Measurements from ENCODE around the gene KMT2C. TPM values are rescaled to one million over a fixed set of nuclear protein-coding genes. Genes with fewer than 3 reads are reported as not detected.

The KMT2C gene
- total and polyA plus RNA-seq, 2 of the 8 experiments (the other 6 are each of a cell fraction or from before 2014, with no cell fraction given) = 9.1 to 40.8 TPM

GRCh38 chr7:152335900-152336571, 99.8 kb downstream of the KMT2C start:
- Histone ChIP-seq H3K23ac (ENCODE audit: insufficient read length) (no peak overlapping the region), H3K9me3 (ENCODE audit: insufficient read depth in 2 of 2, low read depth in 1 of 2, low read length in 1 of 2) (no peaks in the 10 kb centered on the region), H2BK120ac (replicated peaks; ENCODE audit: low read depth, low read length) (no peak overlapping the region), H3K18ac (ENCODE audit: extremely low read depth, low read length) (no peak overlapping the region), H3K14ac (ENCODE audit: insufficient read length) (no peak overlapping the region), H4K20me1 (replicated peaks in 1 of 2; ENCODE audit: control insufficient read depth in 1 of 2, insufficient read depth in 2 of 2, low read length in 2 of 2) (no peaks in the 10 kb centered on the region), H4K8ac (ENCODE audit: extremely low read depth, insufficient read depth, low read length) (no peak overlapping the region), H3K79me1 (ENCODE audit: low read depth, low read length) (no peaks in the 10 kb centered on the region; the same call in 1 of the 2 replicates), H4K91ac (replicated peaks; ENCODE audit: insufficient read length, low read length) (no peak overlapping the region), H2BK20ac (ENCODE audit: low read length) (no peak overlapping the region), H2BK5ac (ENCODE audit: low read depth, low read length) (no peak overlapping the region), H2AFZ (ENCODE audit: low read length) (no peak overlapping the region), H3K4me1 (replicated peaks in 1 of 4; ENCODE audit: control insufficient read depth in 3 of 4, insufficient read depth in 4 of 4, low read length in 3 of 4) (peaks cover 0 to 3% (median 0%) of the 10 kb centered on the region in 4 experiments; a peak in 2 of 7 replicates), H2BK12ac (ENCODE audit: low read depth, low read length) (no peak overlapping the region), H4K5ac (ENCODE audit: insufficient read length, low read depth, low read length) (no peak overlapping the region), H3K27ac (ENCODE audit: low read depth, low read length) (no peak overlapping the region), H3K4me3 (ENCODE audit: extremely low read depth in 1 of 4, insufficient read depth in 2 of 4, low read depth in 3 of 4, low read length in 4 of 4) (no peak overlapping the region), H2BK15ac (ENCODE audit: low read length) (no peak overlapping the region), H3K56ac (replicated peaks; ENCODE audit: insufficient read length, low read depth, low read length) (no peak overlapping the region), H3K4ac (replicated peaks; ENCODE audit: insufficient read length, low read depth, low read length) (no peak overlapping the region), H3K79me2 (ENCODE audit: control insufficient read depth in 1 of 2, insufficient read depth in 2 of 2, low read length in 2 of 2) (peaks cover 0 to 48% of the 10 kb centered on the region in 2 experiments; a peak in 2 of 4 replicates), H3K36me3 (ENCODE audit: control insufficient read depth in 2 of 4, insufficient read depth in 4 of 4, low read length in 3 of 4) (no peaks in the 10 kb centered on the region), H2AK5ac (ENCODE audit: low read depth, low read length) (no peak overlapping the region), H3K9ac (replicated peaks in 1 of 4; ENCODE audit: extremely low read depth in 1 of 4, low read depth in 3 of 4, low read length in 3 of 4) (no peak overlapping the region), H3K23me2 (ENCODE audit: low read depth, low read length) (no peaks in the 10 kb centered on the region), H3K27me3 (replicated peaks in 1 of 4; ENCODE audit: control insufficient read depth in 3 of 4, extremely low read depth in 1 of 4, insufficient read depth in 3 of 4, low read length in 3 of 4) (no peaks in the 10 kb centered on the region), H3K4me2 (ENCODE audit: insufficient read depth in 1 of 2, low read depth in 2 of 2, low read length in 2 of 2) (no peak overlapping the region)
- DNase-seq (ENCODE audit: low read depth in 1 of 2, low spot score in 2 of 2) = no peak
- no peak for FAIRE-seq
- ChIA-PET POLR2A (ENCODE audit: partially characterized antibody) (no interaction called here), CTCF (ENCODE audit: partially characterized antibody) (interaction anchor here (0.7 to 3.5 kb wide), 8 partner anchors 21 to 370 kb away, joined by 3 to 21 read pairs (median 4); no protein-coding TSS in a partner anchor)
- 84% methylated on average over 2 of the region's 2 CpGs; no CpG with 5 or more reads in 1 of the 2 experiments for WGBS, 2 experiments (ENCODE audit: extremely low coverage in 1 of 2, insufficient coverage in 1 of 2, insufficient read length in 1 of 2, insufficient replicate concordance in 2 of 2, low coverage in 1 of 2, low lambda C conversion rate in 2 of 2, missing lambda C conversion rate in 1 of 2)
- TF ChIP-seq SRF (IDR thresholded peaks at IDR 0.05; ENCODE audit: low read depth, low read length) (no peak), NANOG (IDR thresholded peaks at IDR 0.05; ENCODE audit: insufficient read depth, low read depth, low read length, poor library complexity, severe bottlenecking) (no peak), SAP30 (IDR thresholded peaks at IDR 0.05; ENCODE audit: insufficient read depth, insufficient replicate concordance, low read length) (no peak)

Data from H1 (cell line).